HepG2 (cell line): ENCODE data around the gene KDM6B.

Source experiments
- HINFP ChIP-seq: sonication (generic); formaldehyde crosslinking; IDR thresholded peaks from 2 replicates; pipeline ENCODE4 v1.4.0; 2020; ENCODE audit warnings: low read depth, mild to moderate bottlenecking, missing genetic modification reagents
- KLF13 ChIP-seq: sonication (generic); formaldehyde crosslinking; IDR thresholded peaks from 2 replicates; pipeline ENCODE4 v1.4.0; 2020; ENCODE audit warnings: mild to moderate bottlenecking, missing genetic modification reagents
- KMT2A ChIP-seq: sonication (generic); formaldehyde crosslinking; IDR thresholded peaks from 2 replicates; pipeline ENCODE4 v1.4.0; 2020; ENCODE audit warnings: missing genetic modification reagents
- PLRG1 ChIP-seq: fragments of 450-650 bp; conservative IDR thresholded peaks from 2 replicates; pipeline ENCODE4 v1.6.1; 2016
- RELA ChIP-seq: sonication (generic); formaldehyde crosslinking; IDR thresholded peaks from 2 replicates; pipeline ENCODE4 v1.4.0; 2020; ENCODE audit warnings: missing genetic modification reagents
- TCF7 ChIP-seq: sonication (generic); IDR thresholded peaks from 2 replicates; pipeline ENCODE4 v1.6.1; 2016; ENCODE audit warnings: antibody characterized with exemption, low read depth
- XRCC5 ChIP-seq: fragments of 200-400 bp; formaldehyde crosslinking; optimal IDR thresholded peaks from 2 replicates; pipeline ENCODE3; 2017; ENCODE audit warnings: mild to moderate bottlenecking, low read length
- YY1 ChIP-seq: IDR thresholded peaks from 2 replicates; pipeline ENCODE4 v1.6.1; 2011; ENCODE audit warnings: low read length, low read depth, moderate library complexity, mild to moderate bottlenecking; ENCODE audit not compliant: insufficient read depth, insufficient replicate concordance
- ZNF121 ChIP-seq: sonication (generic); formaldehyde crosslinking; IDR thresholded peaks from 2 replicates; pipeline ENCODE4 v1.5.0; 2020; ENCODE audit warnings: mild to moderate bottlenecking, missing genetic modification reagents
- ZNF331 ChIP-seq: sonication (generic); formaldehyde crosslinking; IDR thresholded peaks from 2 replicates; pipeline ENCODE4 v1.4.0; 2020; ENCODE audit warnings: missing genetic modification reagents
- TF ChIP-seq, protein P1 (sequence below): sonication (generic); formaldehyde crosslinking; IDR thresholded peaks from 2 replicates; pipeline ENCODE4 v1.8.1; 2023; ENCODE audit warnings: missing genetic modification reagents, inconsistent platforms, borderline replicate concordance

- TF ChIP-seq, protein P1, sequence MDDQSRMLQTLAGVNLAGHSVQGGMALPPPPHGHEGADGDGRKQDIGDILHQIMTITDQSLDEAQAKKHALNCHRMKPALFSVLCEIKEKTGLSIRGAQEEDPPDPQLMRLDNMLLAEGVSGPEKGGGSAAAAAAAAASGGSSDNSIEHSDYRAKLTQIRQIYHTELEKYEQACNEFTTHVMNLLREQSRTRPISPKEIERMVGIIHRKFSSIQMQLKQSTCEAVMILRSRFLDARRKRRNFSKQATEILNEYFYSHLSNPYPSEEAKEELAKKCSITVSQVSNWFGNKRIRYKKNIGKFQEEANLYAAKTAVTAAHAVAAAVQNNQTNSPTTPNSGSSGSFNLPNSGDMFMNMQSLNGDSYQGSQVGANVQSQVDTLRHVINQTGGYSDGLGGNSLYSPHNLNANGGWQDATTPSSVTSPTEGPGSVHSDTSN (CRISPR knock-in tag): no peak
- TF ChIP-seq XRCC5 (no peak), TCF7 (no peak), KLF13 (no peak), HINFP (CRISPR knock-in tag) (no peak), RELA (CRISPR knock-in tag) (no peak), YY1 (no peak), ZNF121 (CRISPR knock-in tag) (no peak), PLRG1 (no peak), ZNF331 (no peak), KMT2A (CRISPR knock-in tag) (no peak)
These were observed 9.2 kb downstream of the KDM6B start for GRCh38 chr17:7843257-7843535.
